Measurements from ENCODE around the gene KLF17. TPM values are rescaled to one million over a fixed set of nuclear protein-coding genes. Genes with fewer than 3 reads are reported as not detected.

KLF17 gene
- not detected for total RNA-seq

GRCh38 chr1:44118682-44119081 lies at the start of gene KLF17:
TSS of gene KLF17 (plus strand) at chr1:44118821. CDS start at chr1:44118908, 87 bp downstream.

DNA sequence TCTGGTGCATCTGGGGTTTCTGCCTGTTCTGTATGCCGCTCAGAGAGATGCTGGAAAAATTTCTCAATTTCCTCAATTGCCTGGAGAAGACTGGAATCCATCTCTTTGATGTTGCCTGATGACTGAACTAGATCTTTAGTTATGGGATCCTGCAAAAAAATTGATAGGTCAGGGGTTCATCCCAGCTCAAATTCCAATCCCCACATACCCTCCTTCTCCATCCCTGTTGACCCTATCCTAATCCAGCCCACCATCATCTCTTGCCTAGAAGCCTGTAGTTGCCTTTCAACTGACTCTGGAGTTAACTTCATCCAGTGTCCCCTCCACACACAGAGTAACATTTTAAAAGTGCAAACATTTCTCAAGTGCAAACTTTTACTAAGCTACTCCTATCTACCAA lies 22.9 kb downstream of the KLF17 start, which contains the start of gene KLF18:
Gene KLF18 (minus strand): TSS at position 101 of the 400 bp plus-strand sequence. CDS start 0 bp downstream, at position 101.

Small RNAs within 50 kb of the gene (small RNA-seq; reads per million reads assigned to genes)
- gene AL035417.1 (ENCODE audit: low replicate concordance): not detected
- gene OOSP1P1 (ENCODE audit: low replicate concordance): not detected
- gene RF00019 (ENCODE audit: low replicate concordance): not detected
- not detected for gene RN7SL479P (ENCODE audit: low replicate concordance)

Other genes with a start within 250 kb of the KLF17 start
- gene ARTN, start 185.0 kb upstream of the KLF17 start, total RNA-seq: 0.31 TPM
- 23.5 TPM for gene IPO13, start 171.9 kb upstream of the KLF17 start, total RNA-seq
- 18.8 TPM for gene DPH2, start 148.8 kb upstream of the KLF17 start, total RNA-seq
- 126 TPM for gene ATP6V0B, start 143.9 kb upstream of the KLF17 start, total RNA-seq
- gene B4GALT2, start 139.6 kb upstream of the KLF17 start, total RNA-seq: 82.0 TPM
- 7.8 TPM for gene CCDC24, start 127.2 kb upstream of the KLF17 start, total RNA-seq
- 5.9 TPM for gene SLC6A9, start 87.4 kb upstream of the KLF17 start, total RNA-seq
- gene KLF18, start 22.8 kb downstream of the KLF17 start, total RNA-seq: not detected
- 50.7 TPM for gene DMAP1, start 94.7 kb downstream of the KLF17 start, total RNA-seq
- gene ERI3, start 236.4 kb downstream of the KLF17 start, total RNA-seq: 83.3 TPM

Measured in parietal lobe (tissue), 2 donors.